LNCAP (cell line): ENCODE results near the gene PCDH15.

Experiments
- TF ChIP-seq, protein P1 (sequence below): fragments of 450-650 bp; IDR thresholded peaks from 2 replicates; pipeline ENCODE4 v1.5.1; 2017; ENCODE audit warnings: mild to moderate bottlenecking

Gene PCDH15

DNA sequence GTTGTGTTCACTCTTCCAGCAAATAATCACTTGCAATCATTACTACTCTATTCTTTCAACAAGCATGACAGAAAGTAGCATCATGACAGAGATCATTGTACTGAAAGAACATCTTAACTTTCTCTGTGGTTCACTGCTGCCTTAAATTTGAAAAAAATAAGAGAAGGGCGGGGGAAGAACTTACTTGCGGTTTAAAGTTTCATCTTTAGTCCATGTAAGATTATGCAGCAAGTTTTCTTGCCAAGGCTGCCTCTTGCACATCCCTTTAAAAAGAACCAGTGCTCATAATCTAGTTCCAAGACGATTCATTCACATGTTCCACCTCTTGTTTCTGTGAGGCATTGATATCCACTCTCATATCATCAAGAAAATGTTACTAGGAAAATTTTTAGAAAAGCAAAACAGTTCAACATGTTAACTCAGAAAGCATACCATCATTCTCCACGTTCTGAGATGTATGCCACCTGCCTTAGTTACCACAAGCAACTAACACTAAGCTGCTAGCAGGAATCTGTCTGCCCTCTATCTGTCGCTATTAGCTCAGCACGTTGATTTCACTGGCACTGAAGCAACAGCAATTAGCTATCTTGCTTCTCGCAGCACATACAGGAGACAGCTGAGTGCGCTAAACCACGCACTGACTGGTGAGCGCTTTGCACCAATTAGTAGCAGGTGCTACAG lies at the start of gene PCDH15:
TSS of gene PCDH15 (minus strand) at position 491 of the 681 bp plus-strand sequence. CDS start 136,969 bp downstream, outside the sequence.
- TF ChIP-seq, protein P1, sequence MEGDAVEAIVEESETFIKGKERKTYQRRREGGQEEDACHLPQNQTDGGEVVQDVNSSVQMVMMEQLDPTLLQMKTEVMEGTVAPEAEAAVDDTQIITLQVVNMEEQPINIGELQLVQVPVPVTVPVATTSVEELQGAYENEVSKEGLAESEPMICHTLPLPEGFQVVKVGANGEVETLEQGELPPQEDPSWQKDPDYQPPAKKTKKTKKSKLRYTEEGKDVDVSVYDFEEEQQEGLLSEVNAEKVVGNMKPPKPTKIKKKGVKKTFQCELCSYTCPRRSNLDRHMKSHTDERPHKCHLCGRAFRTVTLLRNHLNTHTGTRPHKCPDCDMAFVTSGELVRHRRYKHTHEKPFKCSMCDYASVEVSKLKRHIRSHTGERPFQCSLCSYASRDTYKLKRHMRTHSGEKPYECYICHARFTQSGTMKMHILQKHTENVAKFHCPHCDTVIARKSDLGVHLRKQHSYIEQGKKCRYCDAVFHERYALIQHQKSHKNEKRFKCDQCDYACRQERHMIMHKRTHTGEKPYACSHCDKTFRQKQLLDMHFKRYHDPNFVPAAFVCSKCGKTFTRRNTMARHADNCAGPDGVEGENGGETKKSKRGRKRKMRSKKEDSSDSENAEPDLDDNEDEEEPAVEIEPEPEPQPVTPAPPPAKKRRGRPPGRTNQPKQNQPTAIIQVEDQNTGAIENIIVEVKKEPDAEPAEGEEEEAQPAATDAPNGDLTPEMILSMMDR = peak; percentile 73

DNA sequence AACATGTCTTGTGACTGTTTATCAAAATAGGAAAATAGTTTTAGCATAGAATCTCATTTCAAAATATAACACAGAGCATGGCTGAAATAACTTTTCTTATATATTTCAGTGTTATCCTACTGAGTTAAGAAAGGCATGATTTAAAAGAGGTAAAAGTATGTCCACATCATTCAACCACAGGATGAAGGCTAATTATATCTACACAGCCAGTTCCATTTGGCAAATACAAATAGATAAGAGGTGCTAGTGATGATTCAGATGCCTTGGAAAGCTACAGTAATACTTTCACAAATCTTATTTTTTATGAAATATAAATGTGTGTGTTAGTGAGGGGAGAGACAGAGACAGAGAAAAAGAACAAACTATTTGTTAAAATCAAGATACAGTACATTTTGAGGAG lies 42.9 kb upstream of the PCDH15 start:
- TF ChIP-seq, protein P1 = no peak

DNA sequence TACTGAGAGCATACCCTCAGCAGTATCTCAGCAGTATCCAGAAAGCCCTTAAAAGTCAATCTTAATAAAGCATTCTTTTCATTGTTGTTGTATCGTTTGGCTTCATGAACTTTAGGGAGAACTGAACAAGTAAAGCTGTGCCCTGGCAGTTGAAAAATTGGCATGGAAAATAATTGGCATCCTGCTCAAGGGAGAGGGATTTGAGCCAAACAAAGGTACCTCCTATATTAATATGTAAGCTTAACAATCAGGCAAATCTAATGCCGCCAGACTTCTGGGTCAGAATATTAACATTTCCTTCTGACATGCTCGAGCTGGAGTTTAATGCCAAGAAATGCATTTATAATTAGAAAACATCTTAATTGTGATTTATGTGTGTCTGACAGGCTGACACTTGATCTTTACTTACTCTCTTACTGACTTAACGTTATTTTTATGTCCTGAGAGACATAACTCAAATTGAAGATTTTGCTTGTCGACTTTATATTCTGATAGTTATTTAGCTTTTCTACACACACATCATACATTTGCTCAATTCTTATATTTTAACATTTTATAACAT lies 42.1 kb upstream of the PCDH15 start:
- TF ChIP-seq, protein P1 = no peak

DNA sequence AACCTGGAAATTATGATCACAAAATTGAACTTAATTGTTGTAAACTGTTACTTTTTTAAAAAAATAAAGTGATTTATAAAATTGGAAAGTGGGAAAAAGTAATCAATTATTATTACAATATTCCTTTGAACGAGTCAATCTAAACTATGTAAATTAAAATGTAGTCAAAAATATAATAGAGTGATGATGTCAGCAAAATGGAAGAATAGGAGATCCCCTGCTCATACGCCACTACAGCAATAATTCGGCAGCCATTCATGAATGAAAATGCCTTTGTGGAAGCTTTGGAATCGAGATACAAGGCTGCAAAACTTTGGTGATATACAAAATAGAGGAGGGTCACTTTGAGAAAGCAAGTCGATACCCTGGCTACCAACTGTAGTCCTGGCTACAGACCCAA lies 36.4 kb upstream of the PCDH15 start:
- TF ChIP-seq, protein P1 = no peak

DNA sequence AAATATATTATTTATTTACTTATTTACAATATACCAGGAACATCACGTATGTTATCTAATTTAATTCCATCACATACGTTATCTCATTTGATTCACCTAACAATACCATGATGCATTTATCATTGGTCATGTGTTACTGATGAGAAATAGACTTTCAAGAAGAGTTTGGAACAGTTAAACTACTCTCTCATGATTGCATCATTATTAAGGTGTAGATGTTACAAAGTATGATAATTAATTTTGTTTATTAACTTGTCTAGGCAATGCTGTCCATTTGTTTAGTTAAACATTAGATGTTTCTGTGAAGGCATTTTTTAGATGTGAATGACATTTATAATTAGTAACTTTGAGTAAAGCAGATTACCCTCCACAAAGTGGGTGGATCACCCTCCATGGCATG lies 32.0 kb upstream of the PCDH15 start:
- TF ChIP-seq, protein P1 = no peak

DNA sequence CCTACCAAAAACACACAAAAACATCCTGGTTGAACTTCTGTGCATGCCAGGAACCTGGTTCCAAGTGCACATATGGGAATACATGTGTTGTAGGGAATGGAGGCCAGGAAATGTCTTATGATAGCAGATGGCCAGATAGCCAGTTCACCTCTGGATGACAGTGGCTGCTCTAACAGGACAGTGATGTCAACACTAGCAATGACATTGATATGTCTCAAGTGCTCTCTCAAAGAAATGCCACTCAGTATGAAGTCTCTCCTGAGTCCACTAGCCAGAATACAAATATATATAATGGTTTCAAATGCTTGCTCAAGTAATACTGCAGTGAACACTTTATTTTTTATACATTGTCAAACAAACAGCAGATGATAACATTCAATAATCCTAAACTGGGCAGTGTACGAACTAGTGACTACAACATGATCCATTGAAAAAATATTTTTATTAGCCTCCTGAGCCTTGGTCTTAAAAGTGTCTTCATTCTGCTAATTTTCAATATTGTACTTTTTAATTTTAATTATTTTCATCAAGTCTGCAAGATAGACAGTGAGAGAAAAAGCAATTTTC lies 26.0 kb upstream of the PCDH15 start:
- TF ChIP-seq, protein P1 = no peak

DNA sequence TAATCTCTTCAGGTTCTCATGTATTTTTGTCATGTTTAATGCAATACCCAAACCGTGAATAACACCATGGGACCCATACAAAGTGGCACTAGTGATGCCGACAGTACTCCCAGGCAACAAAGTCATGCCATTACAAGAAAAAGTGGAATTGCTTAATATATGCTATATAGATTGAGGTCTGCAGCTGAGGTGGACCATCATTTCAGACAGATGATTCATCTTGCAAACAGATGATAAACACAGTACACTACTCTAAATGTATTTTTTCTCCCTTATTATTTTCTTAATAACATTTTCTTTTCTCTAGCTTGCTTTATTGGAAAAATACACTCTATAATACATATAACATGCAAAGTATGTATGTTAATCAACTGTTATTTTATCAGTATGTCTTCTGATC lies 14.6 kb upstream of the PCDH15 start:
- TF ChIP-seq, protein P1 = no peak
